Endothelial cell of umbilical vein (primary cell): Measurements from ENCODE around the gene HMCES.

Source experiments
- CTCF ChIP-seq, 2 donors: IDR thresholded peaks; 1 replicate in 1 of 2; 2 replicates in 1 of 2; pipeline ENCODE4 v1.5.1; 2011; ENCODE audit warnings: low read length in 2 of 2, mild to moderate bottlenecking in 2 of 2, moderate library complexity in 2 of 2, control low read depth in 1 of 2, inconsistent platforms in 1 of 2, low read depth in 1 of 2; ENCODE audit not compliant: insufficient read depth in 1 of 2; ENCODE audit errors: extremely low read depth in 1 of 2
- EZH2 ChIP-seq: IDR thresholded peaks from 2 replicates; pipeline ENCODE4 v1.6.1; 2012; ENCODE audit warnings: borderline replicate concordance, low read depth, mild to moderate bottlenecking, moderate library complexity, low read length, inconsistent platforms; ENCODE audit not compliant: severe bottlenecking
- FOS ChIP-seq: IDR thresholded peaks from 2 replicates; pipeline ENCODE4 v1.6.1; 2011; ENCODE audit warnings: mild to moderate bottlenecking, low read length, moderate library complexity, borderline replicate concordance; ENCODE audit not compliant: insufficient read depth
- JUN ChIP-seq: IDR thresholded peaks from 2 replicates; pipeline ENCODE4 v1.6.1; 2011; ENCODE audit warnings: borderline replicate concordance, low read depth; ENCODE audit not compliant: insufficient read length, insufficient read depth
- MAX ChIP-seq: IDR thresholded peaks from 2 replicates; pipeline ENCODE4 v1.6.1; 2011; ENCODE audit not compliant: insufficient read depth, insufficient read length
- POLR2A ChIP-seq: IDR thresholded peaks from 2 replicates; pipeline ENCODE4 v1.6.1; 2012; ENCODE audit warnings: low read depth, mild to moderate bottlenecking, control low read depth, low read length
- POLR2AphosphoS5 ChIP-seq: IDR thresholded peaks from 2 replicates; pipeline ENCODE4 v1.6.1; 2012; ENCODE audit warnings: low read depth, mild to moderate bottlenecking, control low read depth, low read length, moderate library complexity; ENCODE audit not compliant: insufficient read depth

GRCh38 chr3:129245141-129245540, 33.5 kb upstream of the HMCES start:
- TF ChIP-seq POLR2A (no peak), CTCF (IDR thresholded peaks at IDR 0.05; ENCODE audit: extremely low read depth in 1 of 2, insufficient read depth in 1 of 2, low read depth in 1 of 2, low read length in 2 of 2) (no peak), POLR2AphosphoS5 (no peak), EZH2 (no peak), FOS (no peak), JUN (no peak), MAX (no peak)
